GM04503 (cell line): ENCODE data around the gene LMBR1.
A peak's percentile ranks its signal among the peaks of the same experiment; 100 is the strongest.
"Not testable (repeated sequence)": the region's sequence is repeated elsewhere in the genome, so short reads cannot be mapped to it uniquely, and the experiment has no call there.

Experiments used
- DNase-seq: peaks from one replicate; pipeline ENCODE4 v3.0.0-alpha.2; 2012; ENCODE audit warnings: low read depth

The LMBR1 gene

DNA sequence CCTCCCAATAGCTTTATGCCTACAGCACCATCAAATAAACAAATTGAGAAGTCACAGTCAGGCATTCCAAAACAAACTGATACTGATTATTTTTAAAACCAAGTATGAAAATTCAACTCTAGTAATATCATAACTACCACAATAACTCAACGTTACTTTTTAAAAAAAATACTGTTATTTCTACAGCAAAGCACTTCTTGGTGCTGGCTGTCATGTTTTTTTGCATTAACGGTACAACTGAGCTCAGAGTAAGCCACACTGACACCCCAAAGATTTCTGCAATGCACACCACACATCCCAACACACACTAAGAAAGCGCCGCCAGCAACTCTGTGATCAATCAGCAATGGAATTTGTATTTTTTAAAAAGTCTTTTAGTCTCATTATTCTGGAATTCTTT is 138.8 kb downstream of the LMBR1 start:
- no peak for DNase-seq

DNA sequence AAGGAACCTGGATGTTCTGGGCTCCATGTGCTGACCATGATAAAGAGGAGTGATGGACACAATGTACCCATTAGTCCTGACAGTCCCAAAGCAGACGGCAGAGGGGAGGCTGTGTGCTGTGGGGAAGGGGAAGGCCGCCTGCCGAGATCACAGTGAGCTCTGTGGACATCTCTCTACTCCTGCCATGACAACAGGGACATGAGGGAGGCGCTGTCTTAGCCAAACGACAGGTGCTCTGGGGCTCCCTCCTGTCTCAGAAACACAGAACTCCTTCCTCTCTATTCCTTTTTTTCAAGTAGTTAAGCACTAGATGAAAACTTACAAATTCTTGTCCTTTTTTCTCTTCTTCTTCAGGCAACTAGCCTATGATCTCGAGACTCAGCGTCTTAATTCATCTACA is 139.4 kb downstream of the LMBR1 start:
- no peak for DNase-seq

DNA sequence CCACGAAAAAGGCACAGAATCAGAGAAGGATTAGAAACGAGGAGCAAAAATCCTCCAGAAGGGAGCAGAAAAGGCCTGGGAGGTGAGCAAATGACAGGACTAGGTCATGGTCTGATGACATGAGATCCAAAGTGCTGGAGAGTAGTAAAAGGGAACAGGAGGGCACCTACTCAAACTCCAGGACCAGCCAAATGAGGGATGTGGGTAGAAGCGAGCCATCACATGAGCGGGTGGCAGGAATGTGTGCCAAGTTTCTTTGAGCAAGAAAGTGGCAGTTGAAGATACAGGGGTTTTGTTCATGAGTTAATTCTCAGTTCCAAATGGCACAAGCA is 139.8 kb downstream of the LMBR1 start:
- no peak for DNase-seq

DNA sequence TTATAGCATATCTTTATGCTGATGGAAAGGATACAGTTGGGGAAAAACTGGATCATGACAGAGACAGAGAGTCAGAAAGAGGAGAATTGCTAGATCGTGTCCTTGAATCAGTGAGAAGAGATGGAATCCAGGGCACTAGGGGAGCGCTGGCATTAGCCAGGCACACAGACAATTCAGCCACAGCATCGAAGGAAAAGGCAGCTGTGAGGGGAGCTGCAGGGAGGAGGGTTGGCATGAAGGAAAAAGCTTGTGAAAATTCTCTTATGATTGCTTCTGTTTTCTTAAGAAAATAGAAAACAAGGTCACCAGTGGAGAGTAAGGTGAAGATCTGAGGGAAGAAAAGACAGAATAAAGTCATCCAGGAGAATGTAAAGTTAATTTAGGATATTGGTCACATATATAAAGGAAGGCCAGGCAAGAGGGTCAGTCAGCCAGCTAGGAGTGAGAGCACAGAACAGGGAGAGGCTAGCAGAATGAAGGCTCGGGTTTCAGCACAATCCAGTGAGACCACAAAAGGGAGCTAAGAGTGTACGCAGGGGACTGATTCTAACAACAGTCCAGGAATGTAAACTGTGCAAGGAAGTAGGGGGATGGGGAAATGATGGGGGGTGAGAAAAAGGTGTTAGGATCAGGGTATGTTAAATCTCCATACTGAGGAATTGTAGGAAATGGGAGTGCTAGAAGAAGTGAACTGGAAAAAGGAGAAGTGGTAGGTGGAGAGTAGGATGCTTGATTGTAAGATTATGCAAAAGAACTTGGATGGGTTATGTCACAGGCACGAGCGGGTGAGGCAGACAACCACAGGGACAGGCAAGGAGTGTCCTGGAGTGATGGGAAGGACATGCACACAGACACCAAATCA is 140.4 kb downstream of the LMBR1 start:
- DNase-seq = no peak

DNA sequence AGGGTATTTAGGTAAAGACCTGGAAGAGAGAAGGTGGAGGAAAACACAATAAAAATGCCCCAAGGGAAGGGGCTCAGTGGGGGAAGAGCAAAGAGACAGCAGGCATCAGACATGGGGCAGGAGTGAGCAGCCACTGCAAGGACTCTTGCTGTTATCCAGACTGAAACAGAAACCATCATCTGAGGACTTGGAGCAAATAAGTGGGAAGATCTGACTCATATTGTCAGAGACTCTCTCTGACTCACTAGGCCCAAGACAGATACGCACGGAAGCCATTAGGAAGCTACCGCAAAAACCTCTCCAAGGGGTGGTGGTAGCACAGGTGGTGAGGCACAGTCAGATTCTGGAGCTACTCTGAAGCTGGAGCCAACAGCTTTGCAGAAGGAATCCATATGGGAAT is 141.7 kb downstream of the LMBR1 start:
- peak; percentile 69 for DNase-seq

DNA sequence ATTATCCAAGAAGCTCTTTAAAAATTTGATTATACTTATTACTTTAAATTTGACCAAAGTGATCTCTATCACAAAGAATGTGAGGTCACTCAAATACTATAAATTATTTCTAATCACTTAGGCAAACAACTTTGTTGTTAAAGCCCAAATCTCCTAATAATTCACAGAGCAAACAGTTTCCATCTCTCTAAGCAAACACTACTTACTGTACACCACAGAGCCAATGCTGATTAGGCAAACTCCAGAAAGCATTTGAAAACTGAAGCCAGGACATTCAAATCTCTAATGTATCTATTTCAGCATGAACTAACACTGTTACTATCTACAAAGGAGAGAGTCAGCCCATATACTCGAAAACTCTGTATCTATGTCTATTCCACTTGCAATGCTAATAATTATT is 145.3 kb downstream of the LMBR1 start:
- DNase-seq = no peak

DNA sequence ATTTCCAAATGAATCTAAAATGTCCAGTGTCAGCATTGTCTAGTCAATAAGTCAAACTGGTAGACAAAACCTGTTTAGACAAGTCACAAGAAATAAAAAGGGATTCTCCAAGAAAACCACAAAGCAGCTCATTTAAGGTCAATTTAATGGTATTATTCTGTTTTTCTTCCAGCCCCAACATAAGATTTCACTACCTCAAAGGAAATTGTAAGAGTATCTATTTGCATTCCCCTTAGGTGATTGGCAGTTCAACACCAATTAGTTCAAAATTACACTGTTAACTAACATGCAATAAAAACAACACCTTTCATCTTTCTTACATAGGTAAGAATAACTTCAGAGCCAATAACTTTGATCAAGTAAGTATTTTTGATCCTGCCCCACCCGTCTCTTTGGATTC is 146.1 kb downstream of the LMBR1 start:
- DNase-seq = no peak

DNA sequence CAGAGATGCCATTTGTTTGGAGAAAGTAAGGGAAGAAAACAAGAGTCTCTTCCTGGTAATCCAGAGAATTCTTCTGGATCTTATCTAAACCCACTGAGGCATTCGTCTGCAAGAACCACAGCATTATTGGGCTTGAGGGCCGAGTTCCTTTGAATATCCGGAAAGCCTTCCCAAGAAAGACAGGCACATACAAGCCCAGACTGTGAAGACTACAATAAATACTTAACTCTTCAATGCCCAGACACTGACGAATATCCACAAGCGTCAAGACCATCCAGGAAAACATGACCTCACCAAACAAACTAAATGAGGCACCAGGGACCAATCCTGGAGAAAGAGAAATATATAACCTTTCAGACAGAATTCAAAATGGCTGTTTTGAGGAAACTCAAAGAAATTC is 153.4 kb downstream of the LMBR1 start:
- DNase-seq = no peak

DNA sequence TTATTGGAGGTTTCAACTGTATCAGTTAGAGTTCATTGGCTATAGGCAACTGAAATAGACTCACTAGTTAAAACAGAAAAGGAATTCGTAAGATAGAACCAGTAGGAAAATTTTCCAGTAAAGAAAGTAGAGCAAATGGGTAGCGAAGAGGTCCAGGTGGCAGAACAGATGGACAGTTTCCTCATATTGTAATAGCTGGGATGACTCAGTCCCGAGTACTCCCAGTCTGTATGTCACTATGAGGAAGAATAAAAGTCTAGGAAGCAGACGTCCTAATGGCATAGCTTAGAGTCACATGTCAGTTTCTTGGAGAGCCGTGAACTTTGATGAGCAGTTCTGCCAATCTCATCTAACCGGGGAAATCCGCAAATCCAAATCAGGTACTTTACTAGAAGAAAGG is 157.1 kb downstream of the LMBR1 start:
- DNase-seq = no peak

DNA sequence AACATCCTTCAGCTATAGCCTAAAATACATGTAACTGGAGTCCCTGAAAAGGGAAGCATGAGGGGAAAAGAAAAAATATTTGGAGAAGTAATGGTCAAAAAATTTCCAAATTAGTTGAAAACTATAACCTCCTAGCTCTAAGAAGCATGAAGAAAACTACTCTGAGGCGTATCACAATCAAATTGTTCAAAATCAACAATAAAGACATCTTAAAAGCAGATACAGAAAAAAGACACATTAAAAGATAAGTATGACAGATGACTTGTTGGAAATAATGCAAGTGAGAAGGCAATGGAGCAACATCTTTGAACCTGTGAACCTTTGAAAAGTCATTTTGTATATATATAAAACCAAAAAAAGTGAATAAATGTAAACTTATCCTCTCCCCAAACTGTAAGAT is 159.3 kb downstream of the LMBR1 start:
- DNase-seq = no peak

DNA sequence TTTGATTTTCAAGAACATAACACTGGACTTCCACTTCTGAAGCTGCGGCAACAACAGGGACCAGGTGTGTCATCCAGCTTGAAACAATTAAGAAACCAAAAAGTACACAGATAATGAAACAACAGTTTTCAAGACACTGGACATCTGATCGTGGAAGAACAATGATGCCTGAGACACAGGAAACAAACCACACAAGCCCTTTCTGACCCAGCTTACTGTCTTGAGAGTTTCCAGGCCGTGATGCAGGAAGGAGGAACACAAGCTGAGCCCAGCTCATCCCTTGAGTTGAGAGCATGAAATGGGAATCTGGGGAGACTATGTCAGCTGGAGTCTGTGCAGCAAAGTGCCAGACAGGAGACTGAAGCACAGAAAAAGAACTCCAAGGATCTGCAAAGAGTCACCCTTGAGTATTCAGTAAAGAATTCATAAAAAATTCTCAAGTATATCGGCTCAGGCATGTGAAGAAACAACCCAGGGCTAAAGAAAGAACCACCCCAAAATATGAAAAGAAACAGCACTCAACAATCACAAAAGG is 160.8 kb downstream of the LMBR1 start:
- DNase-seq = no peak

DNA sequence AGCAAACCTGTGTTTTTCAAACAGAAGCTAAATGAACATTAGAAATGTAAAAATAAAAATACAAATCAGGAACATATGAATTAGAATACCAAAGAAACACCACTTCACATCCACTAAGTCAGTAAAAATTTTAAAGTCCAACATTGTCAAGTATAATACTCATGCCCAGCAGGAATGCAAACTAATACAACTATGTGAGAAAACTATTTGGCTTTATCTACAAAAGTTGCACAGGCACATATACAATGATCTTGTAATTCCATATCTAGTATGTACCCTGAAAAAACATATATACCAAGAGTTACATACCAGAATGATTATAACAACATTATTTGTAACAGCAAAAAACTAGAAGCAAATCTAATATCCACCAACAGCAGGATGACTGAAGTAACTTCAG is 161.3 kb downstream of the LMBR1 start:
- no peak for DNase-seq

DNA sequence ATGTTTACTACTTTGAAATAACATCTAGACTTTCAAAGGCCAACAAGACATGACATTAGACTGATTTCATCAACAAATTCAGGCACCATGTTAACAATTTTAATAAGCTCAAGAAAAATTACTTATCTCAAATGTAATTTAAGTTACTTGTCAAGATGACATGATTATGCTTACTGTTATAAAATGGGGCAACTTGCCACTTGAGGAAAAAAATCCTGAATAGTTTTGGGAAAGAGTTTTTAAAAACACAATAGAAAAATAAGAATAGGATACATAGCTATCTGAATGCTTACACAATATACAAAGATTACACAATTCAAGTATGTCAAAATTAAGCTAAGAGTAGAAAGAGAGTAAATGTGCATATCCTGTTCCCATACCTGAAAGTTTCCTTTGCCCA is 167.0 kb downstream of the LMBR1 start:
- DNase-seq = no peak

DNA sequence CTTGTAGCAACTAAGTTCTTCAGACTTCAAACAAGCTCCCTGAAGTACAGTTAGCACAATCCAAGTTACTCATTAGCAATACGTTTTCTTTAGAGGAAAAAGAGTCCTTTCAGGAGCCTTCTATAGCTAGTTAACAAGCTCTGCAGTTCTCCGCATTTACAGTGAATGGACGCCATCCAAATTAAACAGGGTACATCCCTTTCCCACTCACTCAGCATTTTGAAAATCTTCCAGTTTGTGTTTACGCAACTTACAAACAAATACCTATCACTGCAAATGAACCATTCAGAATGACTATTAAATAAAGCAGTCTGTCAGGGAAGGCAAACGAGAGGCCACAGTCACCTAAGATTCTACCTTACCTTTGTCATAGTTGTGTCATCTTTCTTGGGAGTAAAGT is 167.9 kb downstream of the LMBR1 start:
- no peak for DNase-seq

DNA sequence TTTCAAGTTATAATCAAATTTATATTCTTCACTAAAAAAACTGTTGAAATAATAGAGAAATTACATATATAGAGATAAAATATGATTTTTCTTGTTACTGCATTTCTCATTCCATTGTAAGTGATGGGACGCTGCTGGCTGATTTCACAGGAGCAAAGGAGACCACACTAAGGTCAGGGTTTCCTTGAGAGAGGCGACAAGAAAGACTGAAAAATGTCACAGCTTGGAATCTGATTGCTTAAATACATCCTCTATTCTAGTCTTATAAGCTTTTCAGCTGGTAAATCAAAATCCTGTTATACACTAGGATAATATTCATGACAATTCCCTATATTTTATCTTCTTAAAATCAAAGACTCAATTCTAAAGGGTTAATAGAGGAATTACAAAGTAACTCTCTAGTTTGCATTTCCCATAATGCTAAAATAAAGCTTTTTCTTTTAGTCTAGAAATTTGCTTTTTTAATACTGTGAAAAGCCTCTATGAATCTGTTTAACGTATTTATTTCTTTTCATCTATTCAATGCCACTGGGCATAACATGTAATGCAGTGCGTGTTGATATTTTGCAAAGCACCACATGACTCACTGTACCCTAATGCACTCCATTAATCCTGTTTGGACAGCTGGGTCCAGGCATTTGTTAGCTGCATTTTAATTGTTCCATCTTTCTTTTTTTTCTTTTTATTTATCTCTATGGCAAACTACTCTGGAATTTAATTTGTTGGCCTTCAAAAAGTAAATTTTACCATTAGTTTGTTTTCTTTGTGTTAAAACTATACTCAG is 170.7 kb downstream of the LMBR1 start:
- no peak for DNase-seq

DNA sequence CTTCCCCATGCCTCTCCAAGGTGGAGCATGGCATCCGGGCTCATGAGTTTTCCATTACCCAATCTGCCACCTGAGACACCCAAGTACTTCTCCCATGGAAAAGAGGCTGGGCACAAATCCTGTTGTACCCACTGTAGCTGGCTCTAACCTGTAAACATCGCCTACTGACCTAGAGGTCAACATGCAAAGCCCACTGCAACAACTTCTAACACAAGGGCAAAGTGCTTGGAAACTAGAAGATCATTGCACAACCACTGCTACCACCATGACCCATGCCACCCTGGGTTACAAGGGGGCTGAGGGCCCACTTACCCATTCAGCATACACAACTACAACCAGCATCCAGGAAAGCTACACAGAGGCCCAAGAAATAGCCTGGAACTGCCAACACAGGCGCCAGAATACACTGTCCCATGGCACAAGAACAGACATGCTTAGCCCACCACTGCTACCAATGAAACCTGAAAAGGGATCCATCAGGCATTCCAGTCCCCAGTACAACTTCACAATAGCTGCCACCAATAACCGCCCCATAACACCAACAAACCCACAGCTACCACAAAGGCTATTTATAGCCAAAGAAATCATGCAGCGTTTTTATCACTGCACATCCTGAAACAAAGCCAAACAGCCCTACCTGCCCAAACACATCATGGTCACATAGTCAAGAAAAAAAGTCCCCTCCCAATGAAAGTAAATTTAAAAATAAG is 189.1 kb downstream of the LMBR1 start:
- no peak for DNase-seq

DNA sequence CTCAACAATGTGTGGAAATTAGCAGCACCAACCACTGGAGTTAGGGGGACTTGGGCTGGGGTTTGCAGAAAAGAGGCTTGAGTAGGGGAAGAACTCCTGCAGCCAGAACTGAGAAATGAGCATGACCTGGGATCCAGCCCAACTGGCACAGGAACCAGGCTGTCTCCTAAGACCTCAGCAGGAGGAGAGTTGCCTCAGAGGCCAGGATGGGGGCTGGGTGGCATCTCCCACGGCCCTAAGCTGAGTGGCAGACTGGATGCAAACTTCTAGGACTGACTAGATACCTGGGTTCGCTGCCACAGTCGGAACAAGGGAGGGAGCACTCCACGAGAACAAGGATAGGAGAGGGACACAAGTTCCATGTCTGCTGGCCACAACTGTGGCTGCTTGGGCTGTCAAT is 189.8 kb downstream of the LMBR1 start:
- DNase-seq = no peak

DNA sequence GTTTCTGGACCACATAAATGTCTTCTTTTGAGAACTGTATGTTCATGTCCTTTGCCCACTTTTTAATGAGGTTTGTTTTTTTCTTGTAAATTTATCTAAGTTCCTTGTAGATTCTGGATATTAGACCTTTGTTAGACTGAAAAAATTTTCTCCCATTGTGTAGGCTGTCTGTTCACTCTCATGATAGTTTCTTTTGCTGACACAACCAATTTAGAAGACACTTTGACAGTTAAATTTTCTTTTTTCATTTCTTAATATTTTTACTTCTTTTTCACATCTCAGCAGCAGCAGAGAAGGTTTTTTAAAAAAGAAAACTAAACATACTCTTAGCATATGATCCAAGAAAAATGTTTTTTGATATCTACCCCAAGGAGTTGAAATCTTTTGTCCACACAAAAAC is 190.6 kb downstream of the LMBR1 start:
- DNase-seq = no peak

DNA sequence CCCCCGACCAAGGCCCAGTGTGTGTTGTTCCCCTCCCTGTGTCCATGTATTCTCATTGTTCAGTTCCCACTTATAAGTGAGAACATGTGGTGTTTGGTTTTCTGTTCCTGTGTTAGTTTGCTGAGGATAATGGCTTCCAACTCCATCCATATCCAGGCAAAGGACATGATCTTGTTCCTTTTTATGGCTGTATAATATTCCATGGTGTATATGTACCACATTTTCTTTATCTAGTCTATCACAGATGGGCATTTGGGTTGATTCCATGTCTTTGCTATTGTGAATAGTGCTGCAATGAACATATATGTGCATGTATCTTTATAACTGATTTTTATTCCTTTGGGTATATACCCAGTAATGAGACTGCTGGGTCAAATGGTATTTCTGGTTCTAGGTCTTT is 191.2 kb downstream of the LMBR1 start:
- not testable (repeated sequence) for DNase-seq

DNA sequence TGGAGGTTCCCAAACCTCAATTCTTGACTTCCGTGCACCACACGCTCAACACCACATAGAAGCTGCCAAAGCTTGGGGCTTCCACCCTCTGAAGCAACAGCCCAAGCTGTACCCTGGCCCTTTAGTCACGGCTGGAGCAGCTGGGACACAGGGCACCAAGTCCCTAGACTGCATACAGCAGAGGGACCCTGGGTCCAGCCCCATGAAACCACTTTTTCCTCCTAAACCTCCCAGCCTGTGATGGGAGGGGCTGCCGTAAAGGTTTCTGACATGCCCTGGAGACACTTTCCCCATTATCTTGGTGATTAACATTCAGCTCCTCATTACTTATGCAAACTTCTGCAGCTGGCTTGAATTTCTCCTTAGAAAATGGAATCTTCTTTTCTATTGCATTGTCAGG is 194.5 kb downstream of the LMBR1 start:
- not testable (repeated sequence) for DNase-seq

DNA sequence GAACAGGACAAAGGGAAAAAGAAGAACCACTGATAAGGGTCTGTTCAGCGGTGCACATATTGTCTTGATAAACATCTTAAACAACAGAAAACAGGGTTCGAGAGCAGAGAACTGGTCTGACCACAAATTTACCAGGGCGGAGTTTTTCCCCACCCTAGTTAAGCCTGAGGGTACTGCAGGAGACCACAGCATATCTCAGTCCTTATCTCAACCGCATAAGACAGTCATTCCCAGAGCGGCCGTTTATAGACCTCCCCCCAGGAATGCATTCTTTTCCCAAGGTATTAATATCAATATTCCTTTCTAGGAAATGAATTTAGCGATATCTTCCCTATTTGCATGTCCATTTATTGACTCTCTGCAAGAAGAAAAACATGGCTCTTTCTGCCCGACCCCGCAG is 195.7 kb downstream of the LMBR1 start:
- DNase-seq = not testable (repeated sequence)

DNA sequence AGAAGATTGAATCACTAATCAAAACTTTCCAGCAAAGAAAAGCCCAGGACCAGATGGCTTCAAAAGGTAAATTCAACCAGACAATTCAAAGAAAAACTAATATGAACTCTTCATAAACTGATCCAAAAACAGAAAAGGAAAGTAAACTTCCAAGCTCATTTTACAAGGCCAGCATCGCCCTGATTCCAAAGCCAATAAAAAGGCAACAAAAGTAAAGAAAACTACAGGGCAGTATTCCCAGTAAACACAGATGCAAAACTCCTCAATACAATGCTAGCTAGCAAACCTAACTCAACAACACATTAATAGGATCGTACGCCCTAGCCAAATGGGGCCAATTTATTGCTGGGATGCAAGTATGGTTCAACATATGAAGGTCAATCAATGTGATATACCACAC is 199.4 kb downstream of the LMBR1 start:
- DNase-seq = no peak

DNA sequence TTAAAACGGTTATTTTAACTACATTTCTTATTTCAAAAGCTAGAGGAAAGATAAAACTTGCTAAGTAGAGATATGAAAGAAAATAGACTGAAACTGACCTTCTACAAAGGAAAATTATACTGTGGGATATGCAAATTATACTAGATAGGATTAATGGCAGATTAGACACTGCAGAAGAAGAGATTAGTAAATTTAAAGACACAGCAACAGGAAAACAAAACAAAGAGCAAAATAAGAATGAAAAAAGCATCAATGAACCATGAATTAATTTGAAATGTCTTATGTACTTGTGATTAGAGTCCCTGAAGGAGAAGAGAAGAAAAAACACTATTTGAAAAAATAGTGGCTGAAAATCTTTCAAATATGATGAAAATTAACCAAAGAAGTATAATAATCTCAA is 200.1 kb downstream of the LMBR1 start:
- DNase-seq = no peak
